Ovary (tissue), 3 donors: ENCODE measurements around the gene HNF1B.

Experiments
- EP300 ChIP-seq: sonication (generic); formaldehyde crosslinking; IDR thresholded peaks from one replicate; pipeline ENCODE4 v1.6.1; 2017; ENCODE audit warnings: antibody characterized with exemption
- POLR2A ChIP-seq: fragments of 450-650 bp; IDR thresholded peaks from one replicate; pipeline ENCODE4 v1.6.1; 2017; ENCODE audit warnings: antibody characterized with exemption, mild to moderate bottlenecking, moderate library complexity
- TF ChIP-seq, protein P1 (sequence below), 3 donors: fragments of 450-650 bp in 2 of 3; fragments of 200-600 bp in 1 of 3; IDR thresholded peaks; one replicate each; pipeline versions ENCODE4 v1.5.1 to v1.8.0; 2016 to 2022; ENCODE audit warnings: antibody characterized with exemption in 3 of 3, mild to moderate bottlenecking in 1 of 3
- donor health status: DM: no; HTN: no; CAD: no.

DNA sequence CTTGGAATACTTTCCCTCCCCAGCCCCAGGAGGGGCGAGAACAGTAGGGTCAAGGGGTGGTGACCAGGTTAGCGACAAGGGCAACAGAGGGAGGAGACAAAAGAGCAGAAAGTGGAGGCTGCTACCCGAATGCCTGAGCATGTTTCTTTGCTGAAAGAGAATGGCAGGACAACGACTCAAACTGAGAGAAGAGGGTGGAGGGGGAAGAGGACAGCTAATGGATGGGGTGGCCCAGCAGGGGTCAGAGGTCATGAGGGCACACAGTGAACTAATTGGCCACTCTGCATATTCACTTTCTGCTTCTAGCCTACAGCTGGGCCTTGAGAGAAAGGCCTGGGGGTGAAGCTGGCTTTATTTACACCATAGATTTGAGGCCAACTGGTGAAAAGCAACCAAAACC, 82.5 kb downstream of the HNF1B start:
- TF ChIP-seq, protein P1, sequence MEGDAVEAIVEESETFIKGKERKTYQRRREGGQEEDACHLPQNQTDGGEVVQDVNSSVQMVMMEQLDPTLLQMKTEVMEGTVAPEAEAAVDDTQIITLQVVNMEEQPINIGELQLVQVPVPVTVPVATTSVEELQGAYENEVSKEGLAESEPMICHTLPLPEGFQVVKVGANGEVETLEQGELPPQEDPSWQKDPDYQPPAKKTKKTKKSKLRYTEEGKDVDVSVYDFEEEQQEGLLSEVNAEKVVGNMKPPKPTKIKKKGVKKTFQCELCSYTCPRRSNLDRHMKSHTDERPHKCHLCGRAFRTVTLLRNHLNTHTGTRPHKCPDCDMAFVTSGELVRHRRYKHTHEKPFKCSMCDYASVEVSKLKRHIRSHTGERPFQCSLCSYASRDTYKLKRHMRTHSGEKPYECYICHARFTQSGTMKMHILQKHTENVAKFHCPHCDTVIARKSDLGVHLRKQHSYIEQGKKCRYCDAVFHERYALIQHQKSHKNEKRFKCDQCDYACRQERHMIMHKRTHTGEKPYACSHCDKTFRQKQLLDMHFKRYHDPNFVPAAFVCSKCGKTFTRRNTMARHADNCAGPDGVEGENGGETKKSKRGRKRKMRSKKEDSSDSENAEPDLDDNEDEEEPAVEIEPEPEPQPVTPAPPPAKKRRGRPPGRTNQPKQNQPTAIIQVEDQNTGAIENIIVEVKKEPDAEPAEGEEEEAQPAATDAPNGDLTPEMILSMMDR (IDR thresholded peaks at IDR 0.05) = no peak
- no peak for TF ChIP-seq POLR2A
- no peak for TF ChIP-seq EP300
